Cardiac fibroblast (primary cell): ENCODE data around the gene CACNA1D.

Source experiments
- DNase-seq, 2 donors: peaks; one replicate each; pipeline versions ENCODE4 v3.0.0 to v3.0.0-alpha.2; 2010; ENCODE audit warnings: low read depth in 2 of 2
- H3K4me3 ChIP-seq, 2 donors: replicated peaks in 1 of 2; 1 replicate in 1 of 2; 2 replicates in 1 of 2; pipeline ENCODE4 v1.5.1; 2011; ENCODE audit warnings: low read depth in 2 of 2, low read length in 2 of 2, mild to moderate bottlenecking in 2 of 2, moderate library complexity in 1 of 2
- CTCF ChIP-seq: IDR thresholded peaks from one replicate; pipeline ENCODE4 v1.5.1; 2011; ENCODE audit warnings: low read depth, mild to moderate bottlenecking, low read length, inconsistent platforms

Gene CACNA1D

GRCh38 chr3:53590606-53591005 is 96.2 kb downstream of the CACNA1D start:
- no peak overlapping the region for H3K4me3 ChIP-seq
- no peak for DNase-seq
- TF ChIP-seq CTCF, result no peak

- H3K4me3 ChIP-seq, result no peak overlapping the region
- TF ChIP-seq CTCF, result no peak
- no peak for DNase-seq
Measured at GRCh38 chr3:53591646-53592045, 97.2 kb downstream of the CACNA1D start.

GRCh38 chr3:53592862-53593261 is 98.5 kb downstream of the CACNA1D start:
- H3K4me3 ChIP-seq, result no peak overlapping the region
- no peak for TF ChIP-seq CTCF
- no peak for DNase-seq

- H3K4me3 ChIP-seq, result no peak overlapping the region
- no peak for TF ChIP-seq CTCF
- DNase-seq, result no peak
Measured at GRCh38 chr3:53593611-53594010, 99.2 kb downstream of the CACNA1D start.

- TF ChIP-seq CTCF, result no peak
- DNase-seq, result no peak
- H3K4me3 ChIP-seq, result no peak overlapping the region
Measured at GRCh38 chr3:53594276-53594675, 99.9 kb downstream of the CACNA1D start.

GRCh38 chr3:53595660-53596059 is 101.2 kb downstream of the CACNA1D start:
- no peak for DNase-seq
- no peak for TF ChIP-seq CTCF
- no peak overlapping the region for H3K4me3 ChIP-seq

- no peak overlapping the region for H3K4me3 ChIP-seq
- no peak for TF ChIP-seq CTCF
- no peak for DNase-seq
Measured at GRCh38 chr3:53597136-53597915, 102.9 kb downstream of the CACNA1D start.
